Mucosa of rectum (tissue), 2 donors: ENCODE results near the gene DNAJB4.
"Not testable (repeated sequence)": the region's sequence is repeated elsewhere in the genome, so short reads cannot be mapped to it uniquely, and the experiment has no call there.

Source experiments
- H3K27ac ChIP-seq, 2 donors: one replicate each; pipeline ENCODE4 v1.7.0; 2013; ENCODE audit warnings: inconsistent platforms in 2 of 2, low read depth in 2 of 2, low read length in 2 of 2
- H3K27me3 ChIP-seq, 2 donors: one replicate each; pipeline ENCODE4 v1.7.0; 2013; ENCODE audit warnings: low read length in 2 of 2; ENCODE audit not compliant: control insufficient read depth in 2 of 2, insufficient read depth in 2 of 2
- H3K36me3 ChIP-seq, 2 donors: one replicate each; pipeline ENCODE4 v1.7.0; 2013; ENCODE audit warnings: low read length in 2 of 2; ENCODE audit not compliant: control insufficient read depth in 2 of 2, insufficient read depth in 2 of 2
- H3K4me1 ChIP-seq, 2 donors: one replicate each; pipeline ENCODE4 v1.7.0; 2013; ENCODE audit warnings: low read length in 2 of 2, mild to moderate bottlenecking in 1 of 2; ENCODE audit not compliant: control insufficient read depth in 2 of 2, insufficient read depth in 2 of 2
- H3K4me3 ChIP-seq, 2 donors: one replicate each; pipeline ENCODE4 v1.7.0; 2013; ENCODE audit warnings: low read length in 2 of 2
- H3K9ac ChIP-seq, 2 donors: one replicate each; pipeline ENCODE4 v1.7.0; 2013; ENCODE audit warnings: low read length in 2 of 2, low read depth in 1 of 2, mild to moderate bottlenecking in 1 of 2
- H3K9me3 ChIP-seq, 2 donors: one replicate each; pipeline ENCODE4 v1.7.0; 2013; ENCODE audit warnings: low read length in 2 of 2; ENCODE audit not compliant: control insufficient read depth in 2 of 2
- donor health status: healthy.
- donor health status: Normal muscosa, but diverticular disease.

Gene DNAJB4

GRCh38 chr1:78055565-78056132, 50.9 kb downstream of the DNAJB4 start:
- H3K4me3 ChIP-seq, result peak overlapping the region; percentile 49 to 62
- H3K27ac ChIP-seq, result peak overlapping the region; percentile 35 to 64
- H3K36me3 ChIP-seq, result no peaks in the 10 kb centered on the region
- H3K9ac ChIP-seq, result peak overlapping the region in 1 of 2 donors; percentile 9
- no peaks in the 10 kb centered on the region for H3K9me3 ChIP-seq
- no peaks in the 10 kb centered on the region for H3K27me3 ChIP-seq
- H3K4me1 ChIP-seq, result no peaks in the 10 kb centered on the region

DNA sequence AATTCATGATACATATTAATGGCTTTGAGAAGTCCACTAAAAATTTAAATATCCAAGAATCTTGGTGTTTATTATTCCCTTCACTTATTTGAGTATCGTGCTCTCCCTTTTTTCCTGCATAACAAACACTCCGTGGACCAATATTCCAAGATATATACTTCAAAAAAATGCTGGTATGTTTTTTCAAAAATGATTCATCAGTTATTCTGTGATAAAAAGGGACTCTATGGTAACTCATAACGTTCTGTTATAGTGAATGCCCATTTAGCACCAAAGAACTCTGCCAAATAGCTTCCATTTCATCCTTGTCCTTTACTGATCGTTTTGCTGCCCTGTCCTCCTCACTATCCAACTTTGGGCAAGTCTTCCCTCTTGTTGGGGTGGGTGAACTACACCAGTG, 53.9 kb downstream of the DNAJB4 start:
- Histone ChIP-seq H3K9me3 (no peaks in the 10 kb centered on the region), H3K27me3 (no peaks in the 10 kb centered on the region), H3K27ac (no peak overlapping the region), H3K36me3 (no peaks in the 10 kb centered on the region), H3K9ac (no peak overlapping the region), H3K4me3 (no peak overlapping the region), H3K4me1 (no peaks in the 10 kb centered on the region)

GRCh38 chr1:78060857-78061563, 56.3 kb downstream of the DNAJB4 start:
- H3K9ac ChIP-seq, result no peak overlapping the region
- no peaks in the 10 kb centered on the region for H3K9me3 ChIP-seq
- no peaks in the 10 kb centered on the region for H3K36me3 ChIP-seq
- H3K27ac ChIP-seq, result no peak overlapping the region
- no peaks in the 10 kb centered on the region for H3K4me1 ChIP-seq
- no peaks in the 10 kb centered on the region for H3K27me3 ChIP-seq
- no peak overlapping the region for H3K4me3 ChIP-seq

GRCh38 chr1:78061825-78062523, 57.2 kb downstream of the DNAJB4 start:
- no peaks in the 10 kb centered on the region for H3K36me3 ChIP-seq
- no peak overlapping the region for H3K4me3 ChIP-seq
- H3K9ac ChIP-seq, result no peak overlapping the region
- no peak overlapping the region for H3K27ac ChIP-seq
- H3K9me3 ChIP-seq, result no peaks in the 10 kb centered on the region
- H3K27me3 ChIP-seq, result no peaks in the 10 kb centered on the region
- no peaks in the 10 kb centered on the region for H3K4me1 ChIP-seq

DNA sequence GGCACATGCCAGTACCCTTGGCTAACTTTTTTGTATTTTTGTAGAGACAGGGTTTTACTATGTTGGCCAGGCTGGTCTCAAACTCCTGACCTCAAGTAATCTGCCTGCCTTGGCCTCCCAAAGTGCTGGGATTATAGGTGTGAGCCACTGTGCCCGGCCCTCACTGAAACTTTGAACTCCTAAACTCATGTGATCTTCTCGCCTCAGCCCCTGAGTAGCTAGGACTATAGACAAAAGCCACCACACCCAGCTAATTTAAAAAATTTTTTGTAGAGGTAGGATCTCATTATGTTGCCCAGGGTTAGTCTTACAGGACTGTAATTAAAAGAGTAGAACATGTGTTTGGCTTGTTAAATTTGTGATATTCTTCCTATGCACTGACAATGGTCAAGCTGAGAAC, 60.1 kb downstream of the DNAJB4 start:
- H3K9ac ChIP-seq, H3K36me3 ChIP-seq, H3K4me3 ChIP-seq, H3K27me3 ChIP-seq, H3K4me1 ChIP-seq, H3K27ac ChIP-seq, H3K9me3 ChIP-seq: not testable (repeated sequence)
